GM10847 (cell line): Measurements from ENCODE around the gene SPP2.

ENCODE experiments used
- POLR2A ChIP-seq: IDR thresholded peaks from 2 replicates; pipeline ENCODE4 v1.6.1; 2011; ENCODE audit not compliant: insufficient read length; ENCODE audit errors: extremely low read depth

Gene SPP2

GRCh38 chr2:234102112-234102511, 51.6 kb downstream of the SPP2 start:
- no peak for TF ChIP-seq POLR2A

- TF ChIP-seq POLR2A = no peak
Observed at GRCh38 chr2:234107861-234108260, 57.4 kb downstream of the SPP2 start.

- TF ChIP-seq POLR2A = no peak
Observed at GRCh38 chr2:234109321-234109720, 58.8 kb downstream of the SPP2 start.

- TF ChIP-seq POLR2A = no peak
Observed at GRCh38 chr2:234110219-234110618, 59.7 kb downstream of the SPP2 start.

GRCh38 chr2:234111523-234111922, 61.0 kb downstream of the SPP2 start:
- no peak for TF ChIP-seq POLR2A

- no peak for TF ChIP-seq POLR2A
Observed at GRCh38 chr2:234116010-234116409, 65.5 kb downstream of the SPP2 start.

GRCh38 chr2:234121999-234122398, 71.5 kb downstream of the SPP2 start:
- TF ChIP-seq POLR2A = no peak

- no peak for TF ChIP-seq POLR2A
Observed at GRCh38 chr2:234125451-234126145, 75.1 kb downstream of the SPP2 start.

GRCh38 chr2:234126146-234126470, 75.6 kb downstream of the SPP2 start:
- TF ChIP-seq POLR2A = no peak
